ENCODE measurements around the gene IL22RA1. TPM values are rescaled to one million over a fixed set of nuclear protein-coding genes. Genes with fewer than 3 reads are reported as not detected.

IL22RA1 gene
- polyA plus RNA-seq, 1 donor: 4.0 TPM

DNA sequence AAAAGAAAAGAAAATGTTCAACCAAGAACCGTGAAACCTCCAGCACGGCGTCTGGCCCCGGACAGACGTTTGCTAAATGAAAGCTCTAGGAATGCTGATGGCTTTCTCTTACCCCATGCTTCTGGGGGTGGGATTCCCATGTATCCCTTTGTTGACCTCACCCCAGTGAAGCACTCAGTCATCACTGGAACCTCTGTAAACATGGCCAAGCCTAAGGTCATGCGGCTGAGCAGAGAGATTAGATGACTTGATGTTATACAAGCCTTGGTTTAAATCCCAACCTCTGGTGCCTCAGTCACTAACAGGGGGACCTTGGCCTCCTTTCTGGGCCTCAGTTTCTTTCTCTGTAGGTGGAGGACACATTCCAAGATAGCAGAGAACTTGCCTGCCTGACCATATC lies 28.2 kb downstream of the IL22RA1 start:
- DNase-seq: no peak

DNA sequence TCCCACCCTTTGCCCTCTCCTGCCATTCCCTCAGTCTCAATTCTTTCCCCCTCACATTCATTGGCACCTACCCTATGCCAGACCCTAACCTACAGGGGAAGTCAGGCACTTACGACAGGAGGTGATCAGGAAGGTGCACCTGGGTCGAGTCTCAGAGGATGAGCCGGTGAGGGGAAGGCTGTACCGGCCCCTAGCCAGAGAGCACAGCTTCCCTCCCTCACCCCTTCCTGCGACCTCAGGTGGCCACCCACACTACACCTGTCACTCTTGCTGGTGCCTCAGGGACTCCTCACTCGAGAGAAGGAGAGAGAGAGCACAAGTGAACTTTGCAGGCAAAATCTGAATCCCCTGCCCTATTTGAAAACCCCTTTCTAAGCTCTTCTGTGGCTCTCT lies 29.3 kb downstream of the IL22RA1 start:
- no peak for DNase-seq

DNA sequence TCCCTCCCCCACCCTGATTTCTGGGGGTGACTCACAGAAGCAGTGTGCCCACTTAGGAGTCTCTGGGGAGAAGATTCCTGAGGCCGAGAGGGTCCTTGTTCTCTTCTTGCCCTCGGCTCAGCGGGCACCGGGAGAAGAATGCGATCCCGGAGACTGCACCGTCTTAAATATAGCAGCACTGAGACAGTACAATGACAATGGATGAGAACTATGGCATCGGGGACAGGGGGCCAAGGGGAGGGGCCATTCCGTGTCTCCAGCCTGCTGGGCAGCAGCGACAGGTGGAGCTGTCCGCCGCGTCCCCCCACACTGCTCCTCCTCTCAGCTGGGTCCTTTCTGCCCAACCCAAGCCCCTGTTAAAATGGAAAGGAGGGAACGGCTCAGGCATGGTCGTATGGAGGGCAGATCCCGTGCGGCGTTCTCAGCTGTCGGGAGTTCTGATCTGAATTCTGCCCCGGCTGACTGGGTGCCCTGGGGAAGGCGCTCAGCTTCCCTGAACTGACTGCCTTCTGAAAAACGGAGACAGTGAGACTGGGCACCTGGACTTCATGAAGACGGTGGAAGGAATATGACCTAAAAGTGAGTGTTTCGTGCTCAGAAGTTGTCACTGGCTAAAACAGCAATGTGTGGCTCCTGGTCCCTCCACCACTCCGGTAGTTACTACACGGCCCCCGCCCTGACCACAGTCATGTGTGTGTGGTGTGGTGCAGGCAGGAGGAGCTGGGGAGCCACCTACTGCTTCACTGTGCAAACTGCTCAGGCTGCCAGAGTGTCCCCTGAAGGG lies 30.8 kb downstream of the IL22RA1 start, which contains the start of gene MYOM3:
TSS of gene MYOM3 (minus strand) at position 140 of the 784 bp plus-strand sequence. CDS start 3,499 bp downstream, outside the sequence.
- peak; percentile 65 for DNase-seq

DNA sequence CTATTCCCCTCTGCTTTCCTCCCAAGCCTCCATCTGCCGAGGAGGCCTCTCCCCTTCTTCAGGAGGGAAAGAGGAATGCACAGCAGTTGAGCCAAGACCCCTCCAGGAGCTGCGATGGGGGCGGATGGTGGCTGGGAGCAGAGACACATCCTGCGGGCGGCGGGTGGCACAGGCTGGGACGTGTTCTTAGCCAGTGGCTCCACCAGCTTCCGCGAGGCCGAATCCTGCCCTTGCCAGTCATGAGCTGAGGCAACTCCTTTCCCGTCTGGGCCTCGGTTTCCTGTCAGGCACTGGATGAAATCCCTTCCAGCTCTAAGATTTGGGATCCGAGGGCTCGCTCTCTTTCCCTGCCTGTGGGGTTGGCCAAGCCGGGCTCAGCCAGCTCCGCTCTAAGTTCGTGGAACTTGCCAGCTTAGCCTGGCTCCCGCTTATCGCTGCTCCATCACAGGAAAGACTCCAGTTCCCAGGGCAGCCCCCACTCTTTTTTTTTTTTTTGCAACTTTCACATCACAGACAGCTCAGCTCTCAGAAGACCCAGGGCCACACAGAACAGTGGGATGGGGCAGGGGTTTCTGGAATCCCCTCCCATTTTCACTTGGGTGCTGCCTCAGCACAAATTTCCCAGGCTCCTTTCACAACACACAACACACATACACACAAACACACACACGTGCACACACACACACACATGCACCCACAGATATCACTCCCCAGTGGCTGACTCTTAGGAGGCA lies 31.5 kb downstream of the IL22RA1 start:
- no peak for DNase-seq

DNA sequence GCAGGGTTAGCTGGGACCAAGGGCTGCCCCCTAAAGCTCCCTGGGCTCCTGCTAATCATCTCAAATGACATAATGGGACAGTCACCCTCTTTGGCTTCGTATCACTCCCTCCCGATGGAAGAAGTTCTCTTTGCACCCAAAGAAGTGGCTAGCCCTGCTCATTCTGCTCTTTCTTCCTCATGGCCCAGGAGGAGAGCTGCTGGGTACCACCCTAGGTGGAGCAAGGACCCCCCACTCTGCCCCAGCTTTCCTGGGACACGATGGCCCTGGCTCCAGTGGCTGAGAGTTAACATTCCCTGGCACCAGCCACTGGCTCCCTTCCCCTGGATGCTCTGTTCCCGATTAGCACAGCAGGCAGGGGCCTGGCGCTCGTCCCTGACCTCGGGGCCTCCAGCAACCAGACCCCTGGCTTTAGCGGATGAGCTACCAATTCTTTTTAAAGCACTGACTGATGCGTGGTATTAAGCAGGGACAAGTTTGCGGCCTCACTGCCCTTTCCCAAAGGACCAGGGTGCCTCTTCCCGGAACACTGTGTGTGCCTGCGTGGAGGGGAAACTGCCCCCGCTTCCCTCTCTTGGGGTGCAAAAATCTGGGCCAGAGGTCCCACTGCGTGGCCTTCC lies 32.2 kb downstream of the IL22RA1 start:
- DNase-seq: no peak

DNA sequence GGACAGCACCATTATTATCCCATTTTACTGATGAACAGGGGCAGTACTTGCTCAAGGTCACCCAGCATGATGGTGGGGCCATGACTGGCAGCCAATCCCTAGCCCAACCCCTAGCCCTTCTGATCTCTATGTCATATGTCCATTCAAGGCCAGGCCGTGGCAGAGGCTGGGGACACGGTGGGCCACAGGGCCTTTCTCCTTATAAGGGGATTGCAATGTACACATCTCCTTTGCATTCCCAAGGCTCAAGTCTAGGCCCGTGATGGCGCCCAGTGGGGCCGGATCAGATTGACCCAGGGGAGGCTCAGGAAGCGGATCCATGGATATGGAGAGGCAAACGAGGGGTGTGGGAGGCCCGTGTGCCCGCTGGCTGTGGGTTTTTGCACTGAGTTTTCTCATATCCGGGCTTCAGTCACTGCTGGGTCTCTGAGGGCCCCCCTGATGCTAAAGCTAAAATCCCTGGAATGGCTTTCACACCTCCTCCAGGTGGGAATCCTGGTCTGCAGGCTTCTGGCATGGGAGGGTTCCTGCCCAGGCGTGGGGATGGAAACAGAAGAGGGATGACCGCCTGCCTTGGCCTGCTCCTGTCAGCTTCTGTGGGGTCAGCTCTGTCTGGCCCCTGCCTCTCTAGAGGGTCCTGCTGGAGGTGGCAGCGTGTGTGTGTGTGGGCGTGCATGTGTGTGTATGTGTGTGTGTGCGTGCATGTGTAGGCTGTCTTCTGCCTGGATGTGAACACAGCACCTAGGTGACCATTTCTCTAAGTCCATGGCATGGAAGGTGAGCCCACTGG lies 33.1 kb downstream of the IL22RA1 start:
- DNase-seq: no peak

DNA sequence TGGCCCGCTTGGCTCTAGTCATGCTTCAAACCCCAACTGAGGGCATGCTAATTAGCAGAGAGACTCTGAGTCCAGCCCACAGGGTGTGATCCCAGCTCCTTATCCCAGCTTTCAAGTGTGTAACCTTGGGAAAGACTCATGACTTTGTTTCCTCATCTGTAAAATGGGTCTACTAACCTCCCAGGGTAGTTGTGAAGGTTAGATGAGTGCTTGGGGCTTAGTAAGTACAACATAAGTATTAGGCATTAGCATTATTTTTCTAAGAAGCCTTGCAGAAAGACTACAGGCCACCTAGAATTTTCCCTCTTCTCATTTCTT lies 33.8 kb downstream of the IL22RA1 start:
- DNase-seq: no peak

DNA sequence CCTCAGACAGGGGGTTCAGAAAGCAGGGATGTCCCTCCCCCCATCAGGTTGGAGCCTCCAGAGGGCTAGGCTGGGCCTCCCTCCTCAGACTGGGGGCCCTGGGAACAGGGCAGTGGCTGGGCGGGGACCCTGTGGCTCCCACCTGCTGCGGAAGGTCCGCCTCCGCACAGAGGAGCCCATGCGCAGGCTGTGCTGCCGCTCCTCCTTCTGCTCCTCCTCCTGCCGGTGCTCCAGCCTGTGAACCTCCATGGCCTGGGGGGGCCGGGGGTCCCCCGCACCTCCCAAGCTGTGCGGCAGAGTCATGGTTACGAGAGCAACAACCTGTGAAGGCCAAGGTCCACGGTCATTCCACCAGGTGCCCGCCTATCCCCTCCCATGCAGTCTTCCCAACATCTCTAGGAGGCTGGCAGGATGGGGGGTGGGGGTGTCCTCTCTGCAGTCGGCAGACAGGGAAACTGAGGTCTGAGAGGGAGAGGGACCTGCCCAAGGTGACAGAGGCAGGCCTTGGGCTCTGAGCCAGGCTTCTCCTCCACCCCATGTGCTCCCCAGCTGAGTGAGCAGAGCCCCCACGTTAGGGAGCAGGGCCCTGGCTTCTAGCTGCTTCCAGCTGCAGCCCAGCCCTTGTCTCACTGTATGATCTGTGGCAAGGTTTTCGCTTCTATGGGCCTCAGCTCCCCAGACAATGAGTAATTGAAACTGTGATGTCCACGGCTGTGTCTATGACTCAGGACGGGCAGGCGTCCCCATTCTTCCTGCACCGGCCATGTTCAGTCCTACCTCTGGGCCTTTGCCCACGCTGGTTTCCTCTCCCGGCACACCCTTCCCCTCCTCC lies 34.4 kb downstream of the IL22RA1 start:
- no peak for DNase-seq

DNA sequence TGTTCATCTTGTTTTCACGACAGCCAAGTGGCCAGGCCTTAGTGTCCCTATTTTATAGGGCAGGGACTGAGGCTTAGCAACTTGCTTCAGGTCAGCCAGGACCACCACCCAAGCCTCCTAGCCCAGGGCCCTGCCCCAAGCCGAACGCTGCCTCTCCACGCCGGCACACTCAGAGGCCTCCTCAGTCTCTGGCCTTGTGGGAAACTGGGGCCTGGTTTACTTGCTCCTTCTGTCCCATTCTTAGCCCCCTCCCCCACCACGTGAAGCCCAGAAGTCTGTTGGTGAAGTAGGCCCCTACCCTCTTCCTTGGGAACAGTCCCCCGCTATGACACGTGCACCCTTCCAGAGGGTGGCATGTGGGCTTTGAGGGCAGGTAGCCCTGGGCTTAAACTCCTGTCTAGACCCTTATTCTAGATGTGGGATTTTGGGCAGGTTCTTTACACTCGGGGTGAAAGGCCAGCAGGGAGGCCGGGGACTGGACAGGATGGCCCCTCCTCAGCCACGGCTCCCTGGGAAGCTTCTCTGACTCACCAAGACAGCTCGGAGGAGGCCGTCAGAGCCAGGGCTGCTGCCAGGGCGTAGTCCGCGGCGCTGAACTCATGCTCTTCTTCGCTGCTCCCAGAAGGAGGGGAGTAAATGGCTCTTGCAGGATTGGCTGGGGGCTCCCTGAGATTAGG lies 35.3 kb downstream of the IL22RA1 start:
- no peak for DNase-seq

DNA sequence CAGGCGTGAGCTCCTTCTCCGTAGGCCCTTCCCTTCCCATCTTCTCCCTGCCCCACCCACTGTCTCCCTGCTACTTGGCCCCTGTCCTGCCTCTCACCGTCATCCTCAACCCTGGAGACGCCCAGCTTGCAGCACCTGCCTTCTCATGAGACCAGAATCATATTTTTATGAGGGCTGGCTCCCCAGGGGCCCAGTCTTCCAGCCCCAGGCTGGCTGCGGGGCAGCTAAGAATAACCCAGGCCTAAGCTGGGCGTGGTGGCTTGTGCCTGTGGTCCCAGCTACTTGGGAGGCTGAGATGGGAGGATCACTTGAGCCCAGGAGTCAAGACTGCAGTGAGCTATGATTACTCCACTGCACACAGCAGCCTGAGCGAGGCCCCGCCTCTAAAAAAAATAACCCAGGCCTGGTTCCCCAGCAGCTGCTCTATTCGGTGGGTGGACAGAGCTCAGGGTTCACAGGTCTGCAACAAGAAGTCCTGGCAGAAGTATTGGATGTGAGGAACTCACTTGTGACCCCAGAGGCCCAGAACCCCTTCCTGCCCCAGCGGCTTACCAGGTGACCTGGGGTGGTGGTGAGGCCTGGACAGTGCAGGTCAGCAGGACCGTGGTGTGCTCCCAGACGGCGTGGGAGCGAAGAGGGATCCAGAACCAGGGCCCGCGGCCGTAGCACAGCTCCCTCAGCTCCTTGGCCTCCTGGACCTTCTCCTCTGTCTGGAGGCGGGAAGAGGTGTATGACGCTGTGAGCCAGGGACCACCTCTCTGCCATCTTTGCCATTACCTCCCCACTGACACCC lies 37.4 kb downstream of the IL22RA1 start:
- no peak for DNase-seq

DNA sequence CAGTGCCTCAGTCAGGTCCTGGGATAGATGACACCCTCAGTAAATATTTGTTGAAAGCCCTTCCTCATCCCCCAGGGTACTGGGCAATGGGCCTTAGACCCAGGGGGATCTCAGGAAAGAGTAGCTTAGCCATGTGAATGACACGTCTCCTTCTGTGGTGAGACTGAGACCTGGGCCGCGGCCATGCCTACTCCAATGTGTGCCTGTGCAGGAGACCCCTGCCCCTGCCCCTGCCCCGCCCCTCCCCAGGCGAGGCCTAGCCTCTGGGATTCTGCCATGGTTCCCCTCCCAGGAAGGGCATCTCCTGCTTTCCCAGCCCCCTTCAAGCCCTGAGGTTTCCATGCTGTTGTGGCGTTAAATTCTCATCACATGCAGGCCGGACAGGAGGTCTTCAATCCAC lies 38.1 kb downstream of the IL22RA1 start:
- DNase-seq: no peak

DNA sequence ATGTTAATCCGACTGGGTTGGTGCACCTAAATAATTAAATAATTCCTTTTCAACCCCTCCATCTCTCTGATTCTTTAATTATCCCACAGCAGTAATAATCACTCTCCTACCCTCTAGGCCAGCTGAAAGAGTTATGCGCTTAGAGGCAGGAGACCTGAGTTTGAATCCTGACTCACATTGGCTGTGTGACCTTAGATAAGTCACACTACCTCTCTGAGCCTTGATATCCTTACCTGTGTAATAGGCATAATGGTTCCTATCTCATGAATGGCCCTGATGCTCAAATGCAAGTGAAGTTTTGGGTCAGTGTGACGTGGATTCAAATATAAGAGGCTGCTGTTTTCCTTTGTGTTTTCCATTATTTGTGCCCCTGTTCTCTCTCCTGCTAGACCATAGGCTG lies 39.1 kb downstream of the IL22RA1 start:
- no peak for DNase-seq

DNA sequence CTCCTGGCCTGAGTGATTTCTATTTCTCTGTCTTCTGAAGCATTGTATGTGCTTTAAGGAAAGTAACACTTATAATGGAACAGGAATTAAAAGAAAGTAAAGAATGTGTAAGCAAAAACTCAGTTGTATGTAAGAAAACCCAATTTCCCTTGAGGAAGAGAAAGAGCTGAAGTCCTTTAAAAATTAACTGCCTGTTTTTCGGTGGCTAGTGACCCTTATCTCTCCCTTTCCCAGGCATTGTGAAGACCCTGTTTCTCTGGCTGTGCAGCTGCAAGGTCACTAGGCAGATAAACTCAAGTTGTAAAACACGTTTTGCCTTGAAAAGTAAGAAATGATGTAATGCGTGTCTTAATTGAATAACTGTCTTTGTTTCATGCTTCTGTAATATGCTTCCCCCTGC lies 39.5 kb downstream of the IL22RA1 start:
- peak; percentile 37 for DNase-seq

DNA sequence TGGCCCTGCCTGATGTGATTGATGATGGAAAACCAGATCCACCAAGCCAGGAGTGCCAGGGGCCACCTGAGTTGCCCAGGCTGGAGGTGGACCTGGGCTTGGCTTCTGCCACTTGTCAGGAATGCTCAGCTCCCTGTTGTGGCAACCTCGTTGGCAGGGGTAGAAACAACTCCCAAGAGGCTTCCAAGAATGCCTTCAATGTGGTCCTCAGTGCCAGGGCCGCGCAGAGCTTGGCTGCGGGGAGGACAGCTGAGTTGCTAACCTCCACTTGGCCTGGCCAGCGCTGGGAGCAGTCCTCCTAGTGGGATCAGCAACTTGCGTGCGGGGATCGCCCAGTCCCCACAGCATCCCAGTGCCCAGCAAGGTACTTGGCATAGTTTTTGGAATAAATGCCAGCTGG lies 40.0 kb downstream of the IL22RA1 start:
- no peak for DNase-seq

DNA sequence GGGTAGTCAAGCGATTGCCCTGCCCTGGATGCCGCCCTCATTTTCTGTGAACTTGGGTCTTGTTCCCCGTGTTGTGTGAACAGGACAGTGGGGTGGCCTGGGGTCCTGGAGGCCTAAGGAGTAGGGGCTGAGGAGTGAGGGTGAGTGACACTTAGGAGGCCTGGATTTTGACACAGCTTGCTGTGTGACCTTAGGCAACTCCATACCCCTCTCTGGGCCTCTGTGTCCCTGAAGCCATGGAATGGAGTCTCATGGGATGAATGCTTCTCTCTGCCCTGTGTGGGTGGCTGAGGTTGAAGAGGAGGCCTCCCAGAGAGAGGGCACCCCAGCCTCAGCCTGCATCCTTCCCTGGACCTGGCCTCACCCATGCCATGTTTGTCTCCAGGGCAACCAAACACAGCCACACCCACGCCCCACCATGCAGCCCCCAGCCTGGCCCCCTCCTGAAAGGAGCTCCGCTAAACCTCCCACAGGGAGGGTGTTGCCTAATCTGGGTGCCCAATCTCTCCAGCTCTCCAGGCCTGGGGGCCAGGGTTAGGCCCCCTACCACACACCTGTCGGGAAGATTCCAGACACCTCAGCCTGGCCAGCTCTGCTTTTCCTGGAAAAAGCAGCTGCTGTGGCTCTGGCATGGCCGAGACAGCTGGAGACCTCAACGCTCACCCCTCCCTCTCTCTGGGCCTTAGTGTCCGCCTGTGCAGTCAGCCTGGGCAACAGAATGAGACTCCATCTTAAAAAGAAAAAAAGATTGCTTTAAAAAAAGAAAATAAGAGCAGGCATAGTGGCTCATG lies 40.9 kb downstream of the IL22RA1 start:
- DNase-seq: peak; percentile 43

DNA sequence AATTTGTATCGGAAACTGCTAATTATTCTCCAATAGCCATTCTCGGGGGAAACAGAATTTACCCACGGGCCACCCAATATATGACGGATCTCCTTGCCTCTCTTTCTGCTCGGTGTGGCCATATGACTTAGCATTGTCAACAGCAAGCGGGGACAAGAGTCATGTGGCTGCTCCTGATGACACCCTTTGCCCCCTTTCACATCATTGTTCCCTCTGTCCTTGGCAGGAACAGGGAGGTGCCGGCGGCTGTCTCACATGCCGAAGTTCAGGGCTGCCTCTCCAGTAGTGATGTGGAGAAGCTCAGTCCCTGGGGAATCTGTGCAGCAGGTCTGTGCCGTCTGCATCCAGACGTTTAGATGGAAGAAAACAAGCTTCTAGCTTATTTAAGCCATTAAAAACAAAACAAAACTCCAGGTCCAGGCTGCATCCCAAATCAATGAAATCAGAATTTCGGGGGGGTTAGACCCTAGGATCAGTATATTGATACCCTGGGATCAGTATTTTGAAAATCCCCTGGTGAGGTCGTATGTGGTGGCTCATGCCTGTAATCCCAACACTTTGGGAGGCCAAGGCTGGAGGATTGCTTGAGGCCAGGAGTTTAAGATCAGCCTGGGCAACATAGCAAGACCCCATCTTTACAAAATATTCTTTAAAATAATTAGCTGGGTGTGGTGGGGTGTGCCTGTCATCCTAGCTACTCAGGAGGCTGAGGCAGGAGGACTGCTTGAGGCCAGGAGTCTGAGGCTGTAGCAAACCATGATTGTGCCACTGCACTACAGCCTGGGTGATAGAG lies 41.8 kb downstream of the IL22RA1 start:
- DNase-seq: no peak

DNA sequence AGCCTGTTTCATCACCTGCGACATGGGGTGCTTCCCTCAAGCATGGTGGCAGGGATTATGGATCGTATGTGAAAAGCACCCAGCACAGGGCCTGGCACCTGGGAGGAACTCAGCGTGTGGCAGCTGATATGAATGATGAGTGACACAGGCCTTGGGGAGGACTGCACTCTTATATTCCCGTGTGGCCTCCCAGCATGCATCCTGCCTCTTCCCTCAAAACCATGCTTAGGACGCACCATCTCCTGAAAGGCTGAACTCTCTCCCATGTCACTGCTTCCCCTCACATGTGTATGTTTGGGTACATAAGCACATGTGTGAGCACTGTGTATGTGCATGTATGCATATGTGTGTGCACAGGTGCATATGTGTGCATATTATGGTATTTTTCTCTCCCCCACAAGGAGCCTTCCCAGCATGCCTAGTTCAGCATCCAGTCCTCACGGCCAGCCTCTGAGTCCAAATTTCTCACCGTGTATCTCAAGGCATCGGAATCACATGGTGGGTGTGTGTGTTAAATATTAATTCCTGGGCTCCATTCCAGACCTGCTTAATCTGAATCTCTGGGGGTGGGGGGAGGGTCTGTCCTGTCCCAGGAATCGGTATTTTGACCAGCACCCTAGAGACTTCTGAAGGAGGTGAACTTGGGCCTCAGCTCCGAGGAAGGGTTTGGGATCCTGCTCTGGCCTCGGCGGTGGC lies 43.8 kb downstream of the IL22RA1 start:
- DNase-seq: no peak

DNA sequence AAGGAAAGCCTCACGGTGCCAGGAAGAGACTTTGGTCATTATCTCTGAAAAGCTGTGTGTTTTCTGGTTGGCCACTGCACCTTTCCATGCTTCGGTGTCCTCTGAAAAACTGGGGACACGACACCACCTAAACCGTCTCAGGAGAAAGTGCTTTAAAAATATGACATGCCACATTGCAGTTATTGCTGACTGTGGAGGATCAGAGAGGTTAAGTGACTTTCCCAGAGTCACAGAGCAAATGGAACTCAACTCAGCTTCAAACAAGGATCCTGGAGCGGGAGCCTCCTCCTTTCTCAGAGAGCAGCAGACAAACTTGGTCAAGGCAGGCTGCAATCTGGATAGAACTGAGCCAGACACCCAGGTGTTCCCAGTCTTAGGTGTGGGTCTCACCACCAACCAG lies 44.8 kb downstream of the IL22RA1 start:
- no peak for DNase-seq
